ENCODE results near the gene KAT6B. TPM values are rescaled to one million over a fixed set of nuclear protein-coding genes. Genes with fewer than 3 reads are reported as not detected.

Gene KAT6B
- polyA plus RNA-seq, 1 donor: 18.1 TPM

- no peak for DNase-seq
These were observed 2.1 kb upstream of the KAT6B start for GRCh38 chr10:74824184-74824899.

GRCh38 chr10:74824900-74825370 is 1.5 kb upstream of the KAT6B start:
- peak; percentile 45 for DNase-seq

- DNase-seq: no peak
These were observed 844 bp upstream of the KAT6B start for GRCh38 chr10:74825371-74826141.

GRCh38 chr10:74827045-74827441 is 643 bp downstream of the KAT6B start:
- DNase-seq: no peak

- no peak for DNase-seq
These were observed 1.3 kb downstream of the KAT6B start for GRCh38 chr10:74827694-74828093.

GRCh38 chr10:74828946-74829345 is 2.5 kb downstream of the KAT6B start:
- DNase-seq: no peak

- DNase-seq: no peak
These were observed 5.2 kb downstream of the KAT6B start for GRCh38 chr10:74831518-74832120.

- DNase-seq: no peak
These were observed 9.6 kb downstream of the KAT6B start for GRCh38 chr10:74835963-74836362.

GRCh38 chr10:74836877-74837276 is 10.5 kb downstream of the KAT6B start:
- no peak for DNase-seq

GRCh38 chr10:74837743-74838142 is 11.3 kb downstream of the KAT6B start:
- DNase-seq: no peak

- DNase-seq: no peak
These were observed 13.3 kb downstream of the KAT6B start for GRCh38 chr10:74839708-74840107.

- no peak for DNase-seq
These were observed 15.0 kb downstream of the KAT6B start for GRCh38 chr10:74841265-74841973.

GRCh38 chr10:74842301-74842954 is 16.0 kb downstream of the KAT6B start:
- no peak for DNase-seq

GRCh38 chr10:74846958-74847357 is 20.6 kb downstream of the KAT6B start:
- DNase-seq: no peak

- no peak for DNase-seq
These were observed 25.4 kb downstream of the KAT6B start for GRCh38 chr10:74851831-74852230.

GRCh38 chr10:74852381-74852780 is 26.0 kb downstream of the KAT6B start:
- no peak for DNase-seq

- DNase-seq: no peak
These were observed 28.2 kb downstream of the KAT6B start for GRCh38 chr10:74854610-74855009.

- peak; percentile 12 for DNase-seq
These were observed 28.6 kb downstream of the KAT6B start for GRCh38 chr10:74855027-74855426.

- no peak for DNase-seq
These were observed 29.0 kb downstream of the KAT6B start for GRCh38 chr10:74855439-74855838.

- no peak for DNase-seq
These were observed 30.5 kb downstream of the KAT6B start for GRCh38 chr10:74856940-74857339.

- no peak for DNase-seq
These were observed 31.2 kb downstream of the KAT6B start for GRCh38 chr10:74857586-74857985.

GRCh38 chr10:74859546-74859945 is 33.1 kb downstream of the KAT6B start:
- DNase-seq: no peak

All from hindlimb muscle (tissue), 1 donor.